Activated CD4-positive, alpha-beta T cell treated with anti-CD3 and anti-CD28 coated beads, Interleukin-2, amount 10 ng/mL, durations not matched to agents 7 days and 5 days (primary cell): Measurements from ENCODE around the gene NMRK2. TPM values are rescaled to one million over a fixed set of nuclear protein-coding genes. Genes with fewer than 3 reads are reported as not detected.

Experiments used
- microRNA-seq: library from miRNA; unstranded; fragments of <30 nt; microRNA quantifications from one replicate; pipeline ENCODE4 v1.2.0, GENCODE V29; 2021; ENCODE audit warnings: borderline microRNAs expressed, borderline replicate concordance
- total RNA-seq, 2 experiments: library from RNA; stranded (reverse); gene quantifications; one replicate each; pipeline ENCODE4 v1.2.3, GENCODE V29; 2021

NMRK2 gene
- total RNA-seq, 2 experiments from 2014 or later, result not detected

Small RNA genes lying within 50 kb of the gene (microRNA-seq; reads per million reads assigned to microRNA genes)
- not detected for gene MIR637

Other genes with a start within 250 kb of the NMRK2 start
- gene PIP5K1C, start 232.6 kb upstream of the NMRK2 start, total RNA-seq, result 10 to 100 TPM; 18.7 to 19.5 TPM
- 1 to 10 TPM; 2.7 to 3.5 TPM for gene TJP3, start 224.7 kb upstream of the NMRK2 start, total RNA-seq
- gene APBA3, start 171.4 kb upstream of the NMRK2 start, total RNA-seq, result 10 to 100 TPM; 45.8 to 46.2 TPM
- 10 to 100 TPM; 78.4 to 81.3 TPM for gene MRPL54, start 170.4 kb upstream of the NMRK2 start, total RNA-seq
- gene RAX2, start 160.8 kb upstream of the NMRK2 start, total RNA-seq, result not detected
- gene MATK, start 146.7 kb upstream of the NMRK2 start, total RNA-seq, result 10 to 100 TPM; 14.8 to 18.3 TPM
- under 1 TPM in 1 of 2 experiments, not detected in 1; 0.37 TPM for gene ZFR2, start 64.0 kb upstream of the NMRK2 start, total RNA-seq
- gene ATCAY, start 52.4 kb upstream of the NMRK2 start, total RNA-seq, result not detected
- gene DAPK3, start 38.0 kb downstream of the NMRK2 start, total RNA-seq, result 10 to 100 TPM; 35.5 to 41.8 TPM
- gene EEF2, start 52.4 kb downstream of the NMRK2 start, total RNA-seq, result 1,000 to 10,000 TPM; 1,428 to 1,492 TPM
- gene PIAS4, start 74.7 kb downstream of the NMRK2 start, total RNA-seq, result 10 to 100 TPM; 33.3 to 40.4 TPM
- gene ZBTB7A, start 133.8 kb downstream of the NMRK2 start, total RNA-seq, result 10 to 100 TPM; 39.4 to 47.5 TPM
- 100 to 1,000 TPM; 175 to 202 TPM for gene MAP2K2, start 191.1 kb downstream of the NMRK2 start, total RNA-seq
- under 1 TPM in 1 of 2 experiments, not detected in 1; 0.07 TPM for gene CREB3L3, start 220.6 kb downstream of the NMRK2 start, total RNA-seq
- gene SIRT6, start 249.5 kb downstream of the NMRK2 start, total RNA-seq, result 10 to 100 TPM; 31.3 to 35.2 TPM
- gene ANKRD24, start 249.6 kb downstream of the NMRK2 start, total RNA-seq, result under 1 TPM; 0.60 to 0.72 TPM